Keratinocyte (primary cell): ENCODE results near the gene SMAP1.

Source experiments
- CTCF ChIP-seq, 3 experiments: IDR thresholded peaks in 1 of 3; conservative IDR thresholded peaks in 1 of 3; optimal IDR thresholded peaks in 1 of 3; 2 replicates in 2 of 3; 3 replicates in 1 of 3; pipeline versions ENCODE3 to v1.5.1; 2011; ENCODE audit warnings: low read length in 3 of 3, mild to moderate bottlenecking in 3 of 3, moderate library complexity in 2 of 3, control low read depth in 1 of 3, inconsistent platforms in 1 of 3; ENCODE audit not compliant: insufficient read depth in 2 of 3; ENCODE audit errors: extremely low read depth in 1 of 3
- EZH2 ChIP-seq: IDR thresholded peaks from one replicate; pipeline ENCODE4 v1.6.1; 2012; ENCODE audit warnings: inconsistent platforms, mild to moderate bottlenecking, low read length, moderate library complexity

DNA sequence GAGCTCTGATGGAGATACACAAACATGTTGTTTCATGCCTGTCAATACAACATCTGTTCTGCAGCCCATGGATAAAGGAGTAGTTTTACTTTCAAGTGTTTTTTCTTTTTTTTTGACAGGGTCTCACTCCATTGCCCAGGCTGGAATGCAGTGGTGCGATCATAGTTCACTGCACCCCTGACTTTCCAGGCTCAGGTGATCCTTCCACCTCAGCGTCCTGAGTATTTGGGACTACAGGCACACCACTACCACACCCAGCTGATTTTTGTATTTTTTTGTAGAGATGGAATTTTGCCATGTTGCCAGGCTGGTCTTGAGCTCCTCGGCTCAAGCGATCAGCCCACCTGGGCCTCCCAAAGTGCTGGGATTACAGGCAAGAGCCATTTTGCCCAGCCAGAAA, 97.0 kb downstream of the SMAP1 start:
- TF ChIP-seq CTCF (optimal IDR thresholded peaks at IDR 0.05 in 1 of 3, IDR thresholded peaks at IDR 0.05 in 1 of 3, conservative IDR thresholded peaks at IDR 0.05 in 1 of 3; ENCODE audit: extremely low read depth in 1 of 3, insufficient read depth in 2 of 3, low read length in 3 of 3) (no peak), EZH2 (no peak)
